ENCODE data around the gene GEMIN7.

The GEMIN7 gene

DNA sequence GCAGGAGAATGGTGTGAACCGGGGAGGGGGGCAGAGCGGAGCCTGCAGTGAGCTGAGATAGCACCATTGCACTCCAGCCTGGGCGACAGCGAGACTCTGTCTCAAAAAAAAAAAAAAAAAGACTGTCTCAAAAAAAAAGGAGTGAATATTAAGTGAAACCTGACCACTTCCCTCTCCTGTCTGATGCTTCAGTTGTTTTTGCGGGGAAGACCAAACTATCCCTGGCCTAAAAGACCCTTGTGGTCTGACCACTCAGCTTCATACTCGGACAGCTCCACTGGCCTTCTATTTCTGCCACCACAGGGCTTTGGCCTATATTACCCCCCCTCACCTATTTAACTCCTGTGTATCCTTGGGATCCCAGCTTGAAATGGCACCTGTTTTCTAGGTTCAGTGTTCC lies 37.9 kb upstream of the GEMIN7 start:
- Histone ChIP-seq H2BK12ac (ENCODE audit: low read length) (no peak overlapping the region), H3K27ac (replicated peaks; ENCODE audit: low read length) (no peak overlapping the region), H3K4me3 (ENCODE audit: low read length in 2 of 2) (no peak overlapping the region), H2BK15ac (ENCODE audit: low read length) (no peak overlapping the region), H3K23ac (ENCODE audit: low read depth, low read length, poor library complexity) (no peak overlapping the region), H2BK5ac (ENCODE audit: low read length) (no peak overlapping the region), H3K4me2 (ENCODE audit: insufficient read depth, low read length, poor library complexity, severe bottlenecking) (no peak overlapping the region), H2AFZ (ENCODE audit: low read length) (no peak overlapping the region), H3K27me3 (ENCODE audit: control insufficient read depth in 3 of 3, insufficient read depth in 3 of 3, low read depth in 1 of 3, low read length in 3 of 3) (no peaks in the 10 kb centered on the region), H3K36me3 (replicated peaks in 1 of 2; ENCODE audit: control insufficient read depth in 2 of 2, insufficient read depth in 2 of 2, low read length in 2 of 2) (peaks cover 41 to 63% of the 10 kb centered on the region in 2 donors), H3K9ac (ENCODE audit: low read depth, low read length, poor library complexity) (no peak overlapping the region), H3K14ac (ENCODE audit: low read length) (no peak overlapping the region), H3K4ac (ENCODE audit: low read length) (no peak overlapping the region), H4K91ac (ENCODE audit: low read depth, low read length, poor library complexity) (no peak overlapping the region), H3K4me1 (ENCODE audit: control insufficient read depth in 2 of 2, insufficient read depth in 1 of 2, low read depth in 1 of 2, low read length in 2 of 2) (peaks cover 8 to 11% of the 10 kb centered on the region in 2 donors), H4K8ac (ENCODE audit: low read depth, low read length) (no peak overlapping the region), H2AK5ac (ENCODE audit: low read depth, low read length) (no peak overlapping the region), H2BK120ac (ENCODE audit: low read depth, low read length) (no peak overlapping the region), H3K18ac (ENCODE audit: low read length) (no peak overlapping the region), H3K79me1 (ENCODE audit: low read depth, low read length) (peaks cover 19% of the 10 kb centered on the region), H3K9me3 (replicated peaks in 1 of 2; ENCODE audit: control insufficient read depth in 2 of 2, insufficient read depth in 1 of 2, low read depth in 1 of 2, low read length in 2 of 2) (peaks cover 0 to 1% of the 10 kb centered on the region in 2 donors)
- no peak for DNase-seq (ENCODE audit: low spot score)
- whole genome bisulfite sequencing, 2 donors (ENCODE audit: extremely low coverage in 2 of 2, insufficient read length in 2 of 2, insufficient replicate concordance in 1 of 2): no CpG with 5 or more reads among the region's 6 CpGs

DNA sequence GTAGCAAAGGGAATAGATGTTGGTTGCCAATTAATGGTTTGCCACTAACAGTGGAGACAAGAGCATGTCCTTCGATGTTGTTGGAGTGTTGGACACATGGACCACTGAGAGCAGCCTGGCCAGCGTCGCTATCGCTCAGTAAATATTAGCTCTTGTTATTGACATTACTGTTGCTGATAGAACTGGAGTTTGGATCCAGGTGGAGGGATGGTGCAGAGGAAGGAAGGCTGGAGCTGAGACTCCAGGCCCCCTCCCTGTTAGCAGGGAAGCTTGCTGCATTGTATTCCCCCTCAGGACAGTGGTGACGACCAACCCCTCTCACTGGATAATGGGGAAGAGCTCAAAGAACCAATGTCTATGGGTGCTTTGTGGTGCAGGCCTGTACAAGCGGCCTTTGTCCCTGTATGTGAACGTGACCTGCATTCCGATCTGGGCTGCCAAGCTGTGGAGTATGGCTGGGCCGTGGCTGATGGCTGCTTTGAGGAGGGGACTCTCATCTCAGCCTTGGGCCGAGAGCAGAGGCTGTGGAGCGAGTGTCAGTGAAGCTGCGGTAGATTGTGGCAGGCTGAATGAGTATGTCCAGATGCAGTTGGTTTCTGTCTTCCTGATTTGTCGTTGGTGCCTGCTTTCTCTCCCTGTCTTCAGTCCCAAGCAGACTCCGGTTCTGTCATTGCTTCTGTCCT lies 33.2 kb upstream of the GEMIN7 start:
- Histone ChIP-seq H3K9ac (ENCODE audit: low read depth, low read length, poor library complexity) (no peak overlapping the region), H3K14ac (ENCODE audit: low read length) (no peak overlapping the region), H3K4me3 (ENCODE audit: low read length in 2 of 2) (no peak overlapping the region), H3K27ac (replicated peaks; ENCODE audit: low read length) (no peak overlapping the region), H3K9me3 (replicated peaks in 1 of 2; ENCODE audit: control insufficient read depth in 2 of 2, insufficient read depth in 1 of 2, low read depth in 1 of 2, low read length in 2 of 2) (no peaks in the 10 kb centered on the region), H3K36me3 (replicated peaks in 1 of 2; ENCODE audit: control insufficient read depth in 2 of 2, insufficient read depth in 2 of 2, low read length in 2 of 2) (peaks cover 30 to 75% of the 10 kb centered on the region in 2 donors), H4K91ac (ENCODE audit: low read depth, low read length, poor library complexity) (no peak overlapping the region), H2AK5ac (ENCODE audit: low read depth, low read length) (no peak overlapping the region), H2BK120ac (ENCODE audit: low read depth, low read length) (no peak overlapping the region), H2BK12ac (ENCODE audit: low read length) (no peak overlapping the region), H2BK5ac (ENCODE audit: low read length) (no peak overlapping the region), H3K23ac (ENCODE audit: low read depth, low read length, poor library complexity) (no peak overlapping the region), H3K27me3 (ENCODE audit: control insufficient read depth in 3 of 3, insufficient read depth in 3 of 3, low read depth in 1 of 3, low read length in 3 of 3) (no peaks in the 10 kb centered on the region), H3K4me1 (ENCODE audit: control insufficient read depth in 2 of 2, insufficient read depth in 1 of 2, low read depth in 1 of 2, low read length in 2 of 2) (no peaks in the 10 kb centered on the region), H4K8ac (ENCODE audit: low read depth, low read length) (no peak overlapping the region), H2AFZ (ENCODE audit: low read length) (no peak overlapping the region), H3K4me2 (ENCODE audit: insufficient read depth, low read length, poor library complexity, severe bottlenecking) (no peak overlapping the region), H3K79me1 (ENCODE audit: low read depth, low read length) (peaks cover 10% of the 10 kb centered on the region), H2BK15ac (ENCODE audit: low read length) (no peak overlapping the region), H3K4ac (ENCODE audit: low read length) (no peak overlapping the region), H3K18ac (ENCODE audit: low read length) (no peak overlapping the region)
- DNase-seq (ENCODE audit: low spot score): no peak
- WGBS, 2 donors (ENCODE audit: extremely low coverage in 2 of 2, insufficient read length in 2 of 2, insufficient replicate concordance in 1 of 2): no CpG with 5 or more reads among the region's 14 CpGs

DNA sequence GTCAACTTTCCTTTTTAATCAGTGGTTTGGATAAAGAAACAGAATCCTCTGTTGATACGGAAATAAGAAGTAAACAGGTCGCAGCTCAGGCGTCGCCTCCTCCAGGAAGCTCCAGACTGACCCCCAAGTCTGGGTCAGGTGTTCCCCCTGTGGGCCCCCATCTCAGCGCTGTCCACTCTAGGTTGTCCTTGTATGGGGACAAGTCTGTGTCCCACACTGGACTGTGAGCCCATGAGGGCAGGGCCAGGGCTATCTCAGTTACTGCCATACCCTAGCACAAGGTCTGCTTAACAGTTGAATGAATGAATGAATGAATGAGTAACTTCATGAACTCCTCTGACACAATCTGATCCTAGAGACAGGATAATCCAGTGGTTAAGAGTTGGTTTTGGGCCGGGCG lies 32.7 kb upstream of the GEMIN7 start:
- no peak overlapping the region for H3K4me2 ChIP-seq (ENCODE audit: insufficient read depth, low read length, poor library complexity, severe bottlenecking)
- no peak overlapping the region for H4K8ac ChIP-seq (ENCODE audit: low read depth, low read length)
- DNase-seq (ENCODE audit: low spot score): no peak
- no peaks in the 10 kb centered on the region for H3K4me1 ChIP-seq (ENCODE audit: control insufficient read depth in 2 of 2, insufficient read depth in 1 of 2, low read depth in 1 of 2, low read length in 2 of 2)
- no peak overlapping the region for H2BK120ac ChIP-seq (ENCODE audit: low read depth, low read length)
- no peak overlapping the region for H2BK12ac ChIP-seq (ENCODE audit: low read length)
- no peak overlapping the region for H3K27ac ChIP-seq (replicated peaks; ENCODE audit: low read length)
- no peak overlapping the region for H2BK15ac ChIP-seq (ENCODE audit: low read length)
- H3K79me1 ChIP-seq (ENCODE audit: low read depth, low read length): peaks cover 12% of the 10 kb centered on the region
- no peaks in the 10 kb centered on the region for H3K27me3 ChIP-seq (ENCODE audit: control insufficient read depth in 3 of 3, insufficient read depth in 3 of 3, low read depth in 1 of 3, low read length in 3 of 3)
- no peak overlapping the region for H3K18ac ChIP-seq (ENCODE audit: low read length)
- H3K23ac ChIP-seq (ENCODE audit: low read depth, low read length, poor library complexity): no peak overlapping the region
- H3K9ac ChIP-seq (ENCODE audit: low read depth, low read length, poor library complexity): no peak overlapping the region
- H3K36me3 ChIP-seq (replicated peaks in 1 of 2; ENCODE audit: control insufficient read depth in 2 of 2, insufficient read depth in 2 of 2, low read length in 2 of 2): peaks cover 27 to 74% of the 10 kb centered on the region in 2 donors
- H4K91ac ChIP-seq (ENCODE audit: low read depth, low read length, poor library complexity): no peak overlapping the region
- no peak overlapping the region for H3K4me3 ChIP-seq (ENCODE audit: low read length in 2 of 2)
- H3K14ac ChIP-seq (ENCODE audit: low read length): no peak overlapping the region
- H2AFZ ChIP-seq (ENCODE audit: low read length): no peak overlapping the region
- WGBS, 2 donors (ENCODE audit: extremely low coverage in 2 of 2, insufficient read length in 2 of 2, insufficient replicate concordance in 1 of 2): no CpG with 5 or more reads among the region's 7 CpGs
- no peak overlapping the region for H2AK5ac ChIP-seq (ENCODE audit: low read depth, low read length)
- no peak overlapping the region for H3K4ac ChIP-seq (ENCODE audit: low read length)
- no peak overlapping the region for H2BK5ac ChIP-seq (ENCODE audit: low read length)
- no peaks in the 10 kb centered on the region for H3K9me3 ChIP-seq (replicated peaks in 1 of 2; ENCODE audit: control insufficient read depth in 2 of 2, insufficient read depth in 1 of 2, low read depth in 1 of 2, low read length in 2 of 2)

DNA sequence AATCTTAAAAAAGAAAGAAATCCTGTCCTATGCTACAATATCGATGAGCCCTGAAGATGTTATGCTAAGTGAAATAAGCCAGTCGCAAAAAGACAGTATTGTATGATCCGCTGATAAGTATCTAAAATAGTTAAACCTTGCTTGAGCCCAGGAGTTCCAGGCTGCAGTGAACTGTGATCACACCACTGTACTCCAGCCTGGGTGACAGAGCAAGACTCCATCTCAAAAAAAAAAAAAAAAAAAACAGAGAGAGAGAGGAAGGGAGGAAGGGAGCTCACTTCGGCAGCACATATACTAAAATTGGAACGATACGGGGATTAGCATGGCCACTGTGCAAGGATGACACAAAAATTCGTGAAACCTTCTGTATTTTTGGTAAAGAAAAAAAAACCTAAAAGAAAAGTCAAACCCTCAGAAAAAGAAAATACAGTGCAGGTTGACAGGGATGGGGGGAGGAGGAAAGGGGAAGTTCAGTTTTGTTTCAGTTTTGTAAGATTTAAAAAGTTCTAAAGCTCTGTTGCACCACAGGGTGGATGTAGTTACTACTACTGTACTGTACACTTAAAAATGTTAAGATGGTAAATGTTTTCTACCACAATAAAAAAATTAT lies 31.8 kb upstream of the GEMIN7 start:
- H3K27me3 ChIP-seq (ENCODE audit: control insufficient read depth in 3 of 3, insufficient read depth in 3 of 3, low read depth in 1 of 3, low read length in 3 of 3): no peaks in the 10 kb centered on the region
- H3K23ac ChIP-seq (ENCODE audit: low read depth, low read length, poor library complexity): no peak overlapping the region
- no peak overlapping the region for H4K8ac ChIP-seq (ENCODE audit: low read depth, low read length)
- H3K9me3 ChIP-seq (replicated peaks in 1 of 2; ENCODE audit: control insufficient read depth in 2 of 2, insufficient read depth in 1 of 2, low read depth in 1 of 2, low read length in 2 of 2): no peaks in the 10 kb centered on the region
- no peak overlapping the region for H3K9ac ChIP-seq (ENCODE audit: low read depth, low read length, poor library complexity)
- H2BK5ac ChIP-seq (ENCODE audit: low read length): no peak overlapping the region
- no peak for DNase-seq (ENCODE audit: low spot score)
- H3K27ac ChIP-seq (replicated peaks; ENCODE audit: low read length): no peak overlapping the region
- no peak overlapping the region for H3K4me2 ChIP-seq (ENCODE audit: insufficient read depth, low read length, poor library complexity, severe bottlenecking)
- H2BK12ac ChIP-seq (ENCODE audit: low read length): no peak overlapping the region
- H3K4me3 ChIP-seq (ENCODE audit: low read length in 2 of 2): no peak overlapping the region
- no peak overlapping the region for H2AK5ac ChIP-seq (ENCODE audit: low read depth, low read length)
- H3K36me3 ChIP-seq (replicated peaks in 1 of 2; ENCODE audit: control insufficient read depth in 2 of 2, insufficient read depth in 2 of 2, low read length in 2 of 2): peaks cover 22 to 71% of the 10 kb centered on the region in 2 donors
- H4K91ac ChIP-seq (ENCODE audit: low read depth, low read length, poor library complexity): no peak overlapping the region
- H3K4ac ChIP-seq (ENCODE audit: low read length): no peak overlapping the region
- no peak overlapping the region for H3K18ac ChIP-seq (ENCODE audit: low read length)
- H3K14ac ChIP-seq (ENCODE audit: low read length): no peak overlapping the region
- H2AFZ ChIP-seq (ENCODE audit: low read length): no peak overlapping the region
- no CpG with 5 or more reads among the region's 7 CpGs for WGBS, 2 donors (ENCODE audit: extremely low coverage in 2 of 2, insufficient read length in 2 of 2, insufficient replicate concordance in 1 of 2)
- H2BK120ac ChIP-seq (ENCODE audit: low read depth, low read length): no peak overlapping the region
- no peak overlapping the region for H2BK15ac ChIP-seq (ENCODE audit: low read length)
- no peaks in the 10 kb centered on the region for H3K4me1 ChIP-seq (ENCODE audit: control insufficient read depth in 2 of 2, insufficient read depth in 1 of 2, low read depth in 1 of 2, low read length in 2 of 2)
- H3K79me1 ChIP-seq (ENCODE audit: low read depth, low read length): peaks cover 13% of the 10 kb centered on the region

Measured in neuronal stem cell (in vitro differentiated cells).